Caco-2 (cell line): Measurements from ENCODE around the gene ABCD1. TPM values are rescaled to one million over a fixed set of nuclear protein-coding genes. Genes with fewer than 3 reads are reported as not detected.
A peak's percentile ranks its signal among the peaks of the same experiment; 100 is the strongest.
"Not testable (repeated sequence)": the region's sequence is repeated elsewhere in the genome, so short reads cannot be mapped to it uniquely, and the experiment has no call there.

Source experiments
- BruUV-seq: library from RNA; stranded (reverse); fragments of 400-500 nt; replicated peaks from 2 replicates; lab custom pipeline; 2021; lab: Mats Ljungman, UMichigan
- CTCF ChIA-PET: fragments of 300-600 bp; sonication (Branson Sonifier 250); formaldehyde crosslinking; loops from one replicate; lab custom pipeline; 2022; ENCODE audit warnings: antibody characterized with exemption; lab: Charles Lee
- POLR2A ChIA-PET: fragments of 300-600 bp; sonication (Branson Sonifier 250); formaldehyde crosslinking; loops from one replicate; lab custom pipeline; 2022; ENCODE audit warnings: antibody characterized with exemption; lab: Charles Lee
- DNase-seq, 2 experiments: peaks; one replicate each; pipeline versions ENCODE4 v3.0.0 to v3.0.0-alpha.2; 2020 to 2022
- H3K27me3 ChIP-seq: replicated peaks from 2 replicates; pipeline ENCODE4 v1.6.0; 2011; ENCODE audit warnings: low read length; ENCODE audit not compliant: control insufficient read depth, insufficient read depth
- H3K36me3 ChIP-seq: 2 replicates; pipeline ENCODE4 v1.5.1; 2011; ENCODE audit warnings: low read length; ENCODE audit not compliant: control insufficient read depth, insufficient read depth
- H3K4me1 ChIP-seq: fragments of 250-450 bp; sonication (Bioruptor Pico); 2 replicates; pipeline ENCODE4 v1.5.1; 2020; ENCODE audit warnings: mild to moderate bottlenecking
- H3K4me3 ChIP-seq: 2 replicates; pipeline ENCODE4 v1.5.1; 2011; ENCODE audit warnings: low read depth, mild to moderate bottlenecking, control low read depth, low read length
- H3K9me3 ChIP-seq: fragments of 250-450 bp; sonication (Bioruptor Pico); 2 replicates; pipeline ENCODE4 v1.5.1; 2020; ENCODE audit warnings: mild to moderate bottlenecking, moderate library complexity
- H3K27ac Mint-ChIP-seq: one replicate; pipeline ENCODE4 v1.8.0; 2022; ENCODE audit warnings: mixed read lengths; ENCODE audit not compliant: unreplicated experiment
- H3K27me3 Mint-ChIP-seq: one replicate; pipeline ENCODE4 v1.8.0; 2022; ENCODE audit warnings: mixed read lengths; ENCODE audit not compliant: insufficient read depth, unreplicated experiment
- H3K36me3 Mint-ChIP-seq: one replicate; pipeline ENCODE4 v1.8.0; 2022; ENCODE audit warnings: mild to moderate bottlenecking, mixed read lengths; ENCODE audit not compliant: insufficient read depth, unreplicated experiment
- H3K4me1 Mint-ChIP-seq: one replicate; pipeline ENCODE4 v1.8.0; 2022; ENCODE audit warnings: low read depth, mixed read lengths; ENCODE audit not compliant: unreplicated experiment
- H3K4me3 Mint-ChIP-seq: one replicate; pipeline ENCODE4 v1.8.0; 2022; ENCODE audit warnings: mild to moderate bottlenecking, moderate library complexity, mixed read lengths; ENCODE audit not compliant: unreplicated experiment
- H3K9me3 Mint-ChIP-seq: one replicate; pipeline ENCODE4 v1.8.0; 2022; ENCODE audit warnings: mixed read lengths; ENCODE audit not compliant: unreplicated experiment
- CTCF ChIP-seq, 2 experiments: fragments of 200-600 bp in 1 of 2; IDR thresholded peaks; 1 replicate in 1 of 2; 2 replicates in 1 of 2; pipeline versions ENCODE4 v1.5.1 to v1.8.0; 2011 to 2022; ENCODE audit warnings: antibody characterized with exemption in 1 of 2, control low read depth in 1 of 2, inconsistent platforms in 1 of 2, low read depth in 1 of 2, low read length in 1 of 2, mild to moderate bottlenecking in 1 of 2, moderate library complexity in 1 of 2; ENCODE audit not compliant: insufficient read depth in 1 of 2, severe bottlenecking in 1 of 2, unreplicated experiment in 1 of 2
- intact Hi-C: fragments of 100-400 bp; cut with micrococcal nuclease; formaldehyde crosslinking; loops from one replicate; pipeline ENCODE4 v1.10.0; 2022; ENCODE audit not compliant: unreplicated experiment
- total RNA-seq: library from RNA; stranded (reverse); gene quantifications from 2 replicates; pipeline ENCODE4 v1.2.3, GENCODE V29; 2022

The ABCD1 gene
- total RNA-seq, 1 experiment from 2014 or later, result 4.3 TPM

GRCh38 chrX:153705403-153706060, 19.1 kb upstream of the ABCD1 start:
- H3K27me3 Mint-ChIP-seq, H3K4me1 ChIP-seq, H3K36me3 ChIP-seq, H3K27me3 ChIP-seq, H3K27ac Mint-ChIP-seq, BruUV-seq, intact Hi-C loops, H3K4me3 ChIP-seq, DNase-seq, H3K9me3 ChIP-seq, POLR2A ChIA-PET, H3K4me1 Mint-ChIP-seq, H3K4me3 Mint-ChIP-seq, H3K9me3 Mint-ChIP-seq: not testable (repeated sequence)
- CTCF ChIA-PET, result interaction anchor here (0.7 kb wide), 1 partner anchor 102 kb away, joined by 3 read pairs; no protein-coding TSS in a partner anchor
- H3K36me3 Mint-ChIP-seq, result peaks cover 31% of the 10 kb centered on the region

- intact Hi-C loops, result no loop called here
- Mint-ChIP-seq H3K36me3 (peaks cover 25% of the 10 kb centered on the region), H3K4me3 (no peak overlapping the region), H3K27ac (peak overlapping the region; percentile 2), H3K4me1 (peaks cover 8% of the 10 kb centered on the region), H3K27me3 (no peaks in the 10 kb centered on the region), H3K9me3 (no peaks in the 10 kb centered on the region)
- no peaks in the 10 kb centered on the region for H3K27me3 ChIP-seq
- no peak for TF ChIP-seq CTCF (IDR thresholded peaks at IDR 0.05; ENCODE audit: insufficient read depth in 1 of 2, low read depth in 1 of 2, low read length in 1 of 2, severe bottlenecking in 1 of 2, unreplicated experiment in 1 of 2)
- no peaks in the 10 kb centered on the region for H3K9me3 ChIP-seq
- BruUV-seq, result no TSS peak
- H3K4me1 ChIP-seq, result no peaks in the 10 kb centered on the region
- POLR2A ChIA-PET, result no interaction called here
- H3K36me3 ChIP-seq, result no peaks in the 10 kb centered on the region
- DNase-seq, result no peak
- no peak overlapping the region for H3K4me3 ChIP-seq
- CTCF ChIA-PET, result no interaction called here
Observed at GRCh38 chrX:153706799-153707198, 17.9 kb upstream of the ABCD1 start.

GRCh38 chrX:153707406-153707805, 17.2 kb upstream of the ABCD1 start:
- Histone ChIP-seq H3K4me1 (no peaks in the 10 kb centered on the region), H3K36me3 (no peaks in the 10 kb centered on the region), H3K4me3 (no peak overlapping the region), H3K9me3 (no peaks in the 10 kb centered on the region), H3K27me3 (no peaks in the 10 kb centered on the region)
- H3K27ac Mint-ChIP-seq, result no peak overlapping the region
- DNase-seq, result no peak
- peaks cover 25% of the 10 kb centered on the region for H3K36me3 Mint-ChIP-seq
- H3K4me1 Mint-ChIP-seq, result peaks cover 8% of the 10 kb centered on the region
- no peaks in the 10 kb centered on the region for H3K27me3 Mint-ChIP-seq
- POLR2A ChIA-PET, result no interaction called here
- intact Hi-C loops, result no loop called here
- H3K4me3 Mint-ChIP-seq, result no peak overlapping the region
- CTCF ChIA-PET, result no interaction called here
- BruUV-seq, result no TSS peak
- H3K9me3 Mint-ChIP-seq, result no peaks in the 10 kb centered on the region
- TF ChIP-seq CTCF (IDR thresholded peaks at IDR 0.05; ENCODE audit: insufficient read depth in 1 of 2, low read depth in 1 of 2, low read length in 1 of 2, severe bottlenecking in 1 of 2, unreplicated experiment in 1 of 2), result no peak
